ENCODE data around the gene JRKL. TPM values are rescaled to one million over a fixed set of nuclear protein-coding genes. Genes with fewer than 3 reads are reported as not detected.

Gene JRKL
- total RNA-seq, 1 experiment from 2014 or later = 6.7 TPM

DNA sequence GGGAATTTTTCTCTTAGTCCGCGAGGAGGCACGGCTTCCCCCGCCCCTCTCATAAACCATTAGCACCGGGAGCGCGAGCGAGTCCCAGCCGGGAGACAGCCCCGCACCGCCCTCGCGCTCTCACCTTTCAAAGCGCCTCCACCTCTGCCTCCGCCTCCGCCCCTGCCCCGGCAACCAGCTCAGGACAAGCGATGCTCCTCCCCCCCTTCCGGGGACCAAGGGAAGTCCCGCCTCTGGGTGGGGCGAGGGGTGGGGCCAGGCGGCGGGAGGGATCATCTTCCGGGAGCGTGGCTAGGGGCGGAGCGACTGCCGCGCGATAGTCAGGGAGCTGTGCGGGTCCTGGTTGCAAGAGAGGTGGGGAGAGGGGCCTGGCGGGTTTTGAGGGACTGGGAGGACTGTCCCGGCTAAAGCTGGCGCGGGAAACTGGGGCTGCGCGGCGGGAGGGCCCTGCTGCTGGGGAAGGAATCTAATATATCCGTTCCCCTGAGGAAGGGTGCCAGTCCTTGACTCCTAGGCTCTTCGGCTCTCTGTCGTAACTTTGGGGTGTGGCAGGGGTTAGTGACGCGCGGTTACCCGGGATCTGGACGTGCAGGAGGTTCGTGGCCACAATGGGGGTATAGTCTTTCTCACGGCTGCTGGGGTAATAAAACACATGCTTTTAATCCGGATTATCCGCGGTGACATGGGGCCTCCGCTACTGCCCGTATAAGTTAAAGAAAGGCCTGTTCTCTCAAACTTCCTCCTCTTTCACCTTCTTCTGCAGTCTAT, at the start of gene JRKL, which contains the start of gene CCDC82 (continued):
- TF ChIP-seq, protein P1, sequence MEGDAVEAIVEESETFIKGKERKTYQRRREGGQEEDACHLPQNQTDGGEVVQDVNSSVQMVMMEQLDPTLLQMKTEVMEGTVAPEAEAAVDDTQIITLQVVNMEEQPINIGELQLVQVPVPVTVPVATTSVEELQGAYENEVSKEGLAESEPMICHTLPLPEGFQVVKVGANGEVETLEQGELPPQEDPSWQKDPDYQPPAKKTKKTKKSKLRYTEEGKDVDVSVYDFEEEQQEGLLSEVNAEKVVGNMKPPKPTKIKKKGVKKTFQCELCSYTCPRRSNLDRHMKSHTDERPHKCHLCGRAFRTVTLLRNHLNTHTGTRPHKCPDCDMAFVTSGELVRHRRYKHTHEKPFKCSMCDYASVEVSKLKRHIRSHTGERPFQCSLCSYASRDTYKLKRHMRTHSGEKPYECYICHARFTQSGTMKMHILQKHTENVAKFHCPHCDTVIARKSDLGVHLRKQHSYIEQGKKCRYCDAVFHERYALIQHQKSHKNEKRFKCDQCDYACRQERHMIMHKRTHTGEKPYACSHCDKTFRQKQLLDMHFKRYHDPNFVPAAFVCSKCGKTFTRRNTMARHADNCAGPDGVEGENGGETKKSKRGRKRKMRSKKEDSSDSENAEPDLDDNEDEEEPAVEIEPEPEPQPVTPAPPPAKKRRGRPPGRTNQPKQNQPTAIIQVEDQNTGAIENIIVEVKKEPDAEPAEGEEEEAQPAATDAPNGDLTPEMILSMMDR (IDR thresholded peaks at IDR 0.05 in 2 of 3, conservative IDR thresholded peaks at IDR 0.05 in 1 of 3; ENCODE audit: borderline replicate concordance in 1 of 3, insufficient read depth in 1 of 3, low read depth in 2 of 3, low read length in 2 of 3) = no peak
- TF ChIP-seq YY1 (IDR thresholded peaks at IDR 0.05; ENCODE audit: extremely low read depth, insufficient replicate concordance, low read depth, low read length) (peak; percentile 71), SIN3A (IDR thresholded peaks at IDR 0.05; ENCODE audit: low read depth) (peak; percentile 89)
- TF ChIP-seq, protein P2, sequence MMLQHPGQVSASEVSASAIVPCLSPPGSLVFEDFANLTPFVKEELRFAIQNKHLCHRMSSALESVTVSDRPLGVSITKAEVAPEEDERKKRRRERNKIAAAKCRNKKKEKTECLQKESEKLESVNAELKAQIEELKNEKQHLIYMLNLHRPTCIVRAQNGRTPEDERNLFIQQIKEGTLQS (IDR thresholded peaks at IDR 0.05) = no peak

DNA sequence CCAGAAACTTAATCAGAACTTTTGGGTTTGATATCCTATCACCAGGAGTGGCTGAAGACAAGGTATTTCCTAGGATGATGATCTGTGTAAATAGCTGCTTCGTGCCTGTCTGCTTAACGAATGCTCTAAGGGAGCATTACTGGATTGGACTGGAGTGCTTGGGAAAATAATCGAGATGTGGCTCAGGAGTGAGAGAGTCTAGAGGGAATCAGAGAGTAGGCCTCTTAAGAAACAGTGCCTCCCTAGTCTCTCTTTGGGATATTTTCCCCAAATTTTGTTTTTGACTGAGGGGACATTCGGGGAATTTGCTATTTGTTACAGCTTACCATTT, 49.3 kb upstream of the JRKL start:
- Histone ChIP-seq H3K9ac (ENCODE audit: low read length) (no peak overlapping the region), H3K9me2 (ENCODE audit: insufficient read depth) (no peaks in the 10 kb centered on the region), H3K9me3 (ENCODE audit: control insufficient read depth in 1 of 2, insufficient read depth in 1 of 2, low read depth in 1 of 2, low read length in 2 of 2) (no peaks in the 10 kb centered on the region), H3K79me2 (ENCODE audit: insufficient read depth, low read length) (no peaks in the 10 kb centered on the region), H2AFZ (ENCODE audit: low read depth, low read length, poor library complexity, severe bottlenecking) (no peak overlapping the region), H3K4me2 (ENCODE audit: low read length) (no peak overlapping the region), H3K27ac (ENCODE audit: low read depth, low read length) (no peak overlapping the region), H3K36me3 (ENCODE audit: control insufficient read depth in 1 of 2, insufficient read depth in 2 of 2, low read length in 2 of 2) (no peaks in the 10 kb centered on the region), H3K27me3 (ENCODE audit: insufficient read depth, low read length) (no peaks in the 10 kb centered on the region), H3K4me3 (replicated peaks in 1 of 2; ENCODE audit: low read depth in 1 of 2, low read length in 2 of 2) (no peak overlapping the region), H3K4me1 (ENCODE audit: control insufficient read depth in 1 of 2, insufficient read depth in 2 of 2, low read length in 2 of 2) (peaks cover 4 to 20% of the 10 kb centered on the region in 2 experiments; a peak in 3 of 4 replicates), H4K20me1 (ENCODE audit: insufficient read depth) (no peaks in the 10 kb centered on the region)
- CTCF ChIA-PET = interaction anchor here (1.1 kb wide), 1 partner anchor 8 kb away, joined by 3 read pairs; no protein-coding TSS in a partner anchor
- no peak for DNase-seq (ENCODE audit: low read depth, low spot score)
- no TSS peak for BruUV-seq (replicated peaks)
- RAD21 ChIA-PET (ENCODE audit: low non-redundant PET in 1 of 2, low total read pairs in 2 of 2, uncharacterized antibody in 2 of 2, unreplicated experiment in 2 of 2) = no interaction called here
- TF ChIP-seq, protein P3, sequence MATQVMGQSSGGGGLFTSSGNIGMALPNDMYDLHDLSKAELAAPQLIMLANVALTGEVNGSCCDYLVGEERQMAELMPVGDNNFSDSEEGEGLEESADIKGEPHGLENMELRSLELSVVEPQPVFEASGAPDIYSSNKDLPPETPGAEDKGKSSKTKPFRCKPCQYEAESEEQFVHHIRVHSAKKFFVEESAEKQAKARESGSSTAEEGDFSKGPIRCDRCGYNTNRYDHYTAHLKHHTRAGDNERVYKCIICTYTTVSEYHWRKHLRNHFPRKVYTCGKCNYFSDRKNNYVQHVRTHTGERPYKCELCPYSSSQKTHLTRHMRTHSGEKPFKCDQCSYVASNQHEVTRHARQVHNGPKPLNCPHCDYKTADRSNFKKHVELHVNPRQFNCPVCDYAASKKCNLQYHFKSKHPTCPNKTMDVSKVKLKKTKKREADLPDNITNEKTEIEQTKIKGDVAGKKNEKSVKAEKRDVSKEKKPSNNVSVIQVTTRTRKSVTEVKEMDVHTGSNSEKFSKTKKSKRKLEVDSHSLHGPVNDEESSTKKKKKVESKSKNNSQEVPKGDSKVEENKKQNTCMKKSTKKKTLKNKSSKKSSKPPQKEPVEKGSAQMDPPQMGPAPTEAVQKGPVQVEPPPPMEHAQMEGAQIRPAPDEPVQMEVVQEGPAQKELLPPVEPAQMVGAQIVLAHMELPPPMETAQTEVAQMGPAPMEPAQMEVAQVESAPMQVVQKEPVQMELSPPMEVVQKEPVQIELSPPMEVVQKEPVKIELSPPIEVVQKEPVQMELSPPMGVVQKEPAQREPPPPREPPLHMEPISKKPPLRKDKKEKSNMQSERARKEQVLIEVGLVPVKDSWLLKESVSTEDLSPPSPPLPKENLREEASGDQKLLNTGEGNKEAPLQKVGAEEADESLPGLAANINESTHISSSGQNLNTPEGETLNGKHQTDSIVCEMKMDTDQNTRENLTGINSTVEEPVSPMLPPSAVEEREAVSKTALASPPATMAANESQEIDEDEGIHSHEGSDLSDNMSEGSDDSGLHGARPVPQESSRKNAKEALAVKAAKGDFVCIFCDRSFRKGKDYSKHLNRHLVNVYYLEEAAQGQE (IDR thresholded peaks at IDR 0.05; ENCODE audit: low read depth) = no peak
- TF ChIP-seq POLR2A (IDR thresholded peaks at IDR 0.05; ENCODE audit: borderline replicate concordance, extremely low read depth, insufficient read depth, insufficient read length) (no peak), EZH2phosphoT487 (IDR thresholded peaks at IDR 0.05; ENCODE audit: borderline replicate concordance) (no peak), FOSL1 (IDR thresholded peaks at IDR 0.05; ENCODE audit: low read depth) (no peak), CBX3 (IDR thresholded peaks at IDR 0.05; ENCODE audit: low read depth) (no peak), ZNF274 (IDR thresholded peaks at IDR 0.05; ENCODE audit: low read depth, low read length) (no peak), SRF (IDR thresholded peaks at IDR 0.05; ENCODE audit: low read depth) (no peak)
- TF ChIP-seq, protein P1 (IDR thresholded peaks at IDR 0.05 in 2 of 3, conservative IDR thresholded peaks at IDR 0.05 in 1 of 3; ENCODE audit: borderline replicate concordance in 1 of 3, insufficient read depth in 1 of 3, low read depth in 2 of 3, low read length in 2 of 3) = no peak
- TF ChIP-seq, protein P2 (IDR thresholded peaks at IDR 0.05) = no peak
- TF ChIP-seq, protein P4, sequence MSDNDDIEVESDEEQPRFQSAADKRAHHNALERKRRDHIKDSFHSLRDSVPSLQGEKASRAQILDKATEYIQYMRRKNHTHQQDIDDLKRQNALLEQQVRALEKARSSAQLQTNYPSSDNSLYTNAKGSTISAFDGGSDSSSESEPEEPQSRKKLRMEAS (IDR thresholded peaks at IDR 0.05) = no peak
- no peak for ATAC-seq
- POLR2A ChIA-PET = no interaction called here
- intact Hi-C loops (cut with micrococcal nuclease) = loop anchor here (5.0 kb wide), 1 partner anchor 98 kb away; no protein-coding TSS in a partner anchor
